Fibroblast of skin of abdomen (primary cell): Measurements from ENCODE around the gene C1orf35.
A peak's percentile ranks its signal among the peaks of the same experiment; 100 is the strongest.
"Not testable (repeated sequence)": the region's sequence is repeated elsewhere in the genome, so short reads cannot be mapped to it uniquely, and the experiment has no call there.

Experiments
- DNase-seq: peaks from one replicate; pipeline ENCODE4 v3.0.0-alpha.2; 2013

Gene C1orf35

GRCh38 chr1:228142155-228142691 is 39.1 kb upstream of the C1orf35 start:
- DNase-seq: no peak

GRCh38 chr1:228141226-228142044 is 38.3 kb upstream of the C1orf35 start:
- peak; percentile 31 for DNase-seq

- no peak for DNase-seq
These were observed 37.6 kb upstream of the C1orf35 start for GRCh38 chr1:228140724-228141225.

GRCh38 chr1:228139931-228140723 is 37.0 kb upstream of the C1orf35 start, which contains the start of gene GUK1:
Gene GUK1 (plus strand): TSS chr1:228140279. CDS start chr1:228140303, 24 bp downstream.
- peak; percentile 100 for DNase-seq

GRCh38 chr1:228139406-228139930 is 36.3 kb upstream of the C1orf35 start:
- no peak for DNase-seq

GRCh38 chr1:228136901-228137300 is 33.8 kb upstream of the C1orf35 start:
- DNase-seq: no peak

GRCh38 chr1:228134591-228134990 is 31.5 kb upstream of the C1orf35 start:
- DNase-seq: no peak

GRCh38 chr1:228131766-228132165 is 28.6 kb upstream of the C1orf35 start:
- no peak for DNase-seq

GRCh38 chr1:228125185-228125584 is 22.1 kb upstream of the C1orf35 start:
- no peak for DNase-seq

- no peak for DNase-seq
These were observed 20.4 kb upstream of the C1orf35 start for GRCh38 chr1:228123505-228123904.

GRCh38 chr1:228122921-228123441 is 19.9 kb upstream of the C1orf35 start:
- DNase-seq: no peak

GRCh38 chr1:228120857-228121489 is 17.8 kb upstream of the C1orf35 start:
- no peak for DNase-seq

- DNase-seq: no peak
These were observed 17.2 kb upstream of the C1orf35 start for GRCh38 chr1:228120351-228120750.

- DNase-seq: no peak
These were observed 14.9 kb upstream of the C1orf35 start for GRCh38 chr1:228118040-228118439.

GRCh38 chr1:228117335-228117734 is 14.2 kb upstream of the C1orf35 start:
- DNase-seq: no peak

GRCh38 chr1:228114827-228115226 is 11.7 kb upstream of the C1orf35 start:
- DNase-seq: no peak

- no peak for DNase-seq
These were observed 9.5 kb upstream of the C1orf35 start for GRCh38 chr1:228112617-228113016.

GRCh38 chr1:228112167-228112566 is 9.0 kb upstream of the C1orf35 start:
- DNase-seq: no peak

- not testable (repeated sequence) for DNase-seq
These were observed 8.2 kb upstream of the C1orf35 start for GRCh38 chr1:228111315-228111714.

- DNase-seq: no peak
These were observed 7.4 kb upstream of the C1orf35 start for GRCh38 chr1:228110556-228110955.

- DNase-seq: no peak
These were observed 6.9 kb upstream of the C1orf35 start for GRCh38 chr1:228109962-228110488.
